Measurements from ENCODE around the gene PRELP.

- TF ChIP-seq POLR2A (IDR thresholded peaks at IDR 0.05) (no peak), CTCF (IDR thresholded peaks at IDR 0.05) (no peak)
These were observed 27.0 kb upstream of the PRELP start for GRCh38 chr1:203448521-203449061.

Data from lower leg skin (tissue), 3 donors.